Measurements from ENCODE around the gene AFF3. TPM values are rescaled to one million over a fixed set of nuclear protein-coding genes. Genes with fewer than 3 reads are reported as not detected.

The AFF3 gene
- total and polyA plus RNA-seq, 2 donors (not counting 3 experiments of a cell fraction or from before 2014, with no cell fraction given): 0.06 to 0.07 TPM

GRCh38 chr2:99638791-99639190 lies 503.6 kb downstream of the AFF3 start:
- no peak for FAIRE-seq
- Histone ChIP-seq H3K36me3 (ENCODE audit: control insufficient read depth in 2 of 2, extremely low read depth in 1 of 2, insufficient read depth in 2 of 2, low read length in 2 of 2) (no peaks in the 10 kb centered on the region), H3K27me3 (ENCODE audit: control insufficient read depth in 2 of 2, insufficient read depth in 2 of 2, low read length in 2 of 2) (no peaks in the 10 kb centered on the region), H4K20me1 (replicated peaks; ENCODE audit: control insufficient read depth, extremely low read depth, insufficient read depth, low read length) (no peaks in the 10 kb centered on the region), H3K4me2 (ENCODE audit: insufficient read depth, low read length) (no peak overlapping the region), H3K9me1 (replicated peaks; ENCODE audit: control insufficient read depth, extremely low read depth, insufficient read depth, low read length) (no peaks in the 10 kb centered on the region), H3K79me2 (ENCODE audit: control insufficient read depth, insufficient read depth, low read length) (no peaks in the 10 kb centered on the region), H3K9me3 (replicated peaks; ENCODE audit: control insufficient read depth, insufficient read depth, low read length) (no peaks in the 10 kb centered on the region), H3K27ac (ENCODE audit: insufficient read depth, low read depth, low read length) (no peak overlapping the region), H3K9ac (replicated peaks; ENCODE audit: extremely low read depth, insufficient read depth, low read length) (no peak overlapping the region), H3K4me1 (ENCODE audit: control insufficient read depth, extremely low read depth, insufficient read depth, low read length) (no peaks in the 10 kb centered on the region), H2AFZ (ENCODE audit: low read depth, low read length) (no peak overlapping the region), H3K4me3 (replicated peaks in 1 of 3; ENCODE audit: insufficient read depth in 1 of 3, low read depth in 1 of 3, low read length in 3 of 3) (no peak overlapping the region)
- no TSS peak for BruUV-seq (replicated peaks)
- intact Hi-C loops (cut with micrococcal nuclease): no loop called here
- TF ChIP-seq FOS (IDR thresholded peaks at IDR 0.05; ENCODE audit: borderline replicate concordance, insufficient read depth, low read length) (no peak), POLR2AphosphoS5 (IDR thresholded peaks at IDR 0.05; ENCODE audit: insufficient read depth, low read depth, low read length) (no peak), POLR2A (IDR thresholded peaks at IDR 0.05; ENCODE audit: low read depth, low read length) (no peak), JUN (IDR thresholded peaks at IDR 0.05; ENCODE audit: borderline replicate concordance, insufficient read depth, insufficient read length, low read depth) (no peak), MYC (IDR thresholded peaks at IDR 0.05; ENCODE audit: low read depth, low read length) (no peak), EZH2 (IDR thresholded peaks at IDR 0.05; ENCODE audit: borderline replicate concordance, low read depth, low read length, severe bottlenecking) (no peak), GATA2 (IDR thresholded peaks at IDR 0.05; ENCODE audit: insufficient read depth, insufficient read length, low read depth, low read length) (no peak), CTCF (IDR thresholded peaks at IDR 0.05; ENCODE audit: extremely low read depth in 1 of 2, insufficient read depth in 1 of 2, low read depth in 1 of 2, low read length in 2 of 2) (no peak), MAX (IDR thresholded peaks at IDR 0.05; ENCODE audit: insufficient read depth, insufficient read length) (no peak)
- no peak for DNase-seq (ENCODE audit: low read depth, low spot score)
- ChIA-PET CTCF (no interaction called here), POLR2A (no interaction called here)
- dilution Hi-C loops (cut with MboI; ENCODE audit: extremely low pct_ligation_motif_present, low sequenced_read_pairs): no loop called here
